Lower lobe of right lung (tissue), 2 donors: ENCODE results near the gene PRPS2. TPM values are rescaled to one million over a fixed set of nuclear protein-coding genes. Genes with fewer than 3 reads are reported as not detected.

Source experiments
- ATAC-seq, 2 donors: fragments of 200-7000 bp; cut with Tn5 transposase; one replicate each; pipeline ENCODE4 v1.9.1; 2020 to 2022; ENCODE audit warnings: mild to moderate bottlenecking in 2 of 2, moderate library complexity in 2 of 2
- DNase-seq: peaks from one replicate; pipeline ENCODE4 v3.0.0-alpha.2; 2020
- H3K27ac ChIP-seq: fragments of 200-600 bp; one replicate; pipeline ENCODE4 v1.8.0; 2022
- H3K27me3 ChIP-seq: fragments of 200-600 bp; one replicate; pipeline ENCODE4 v1.8.0; 2022; ENCODE audit warnings: low read depth
- H3K36me3 ChIP-seq: fragments of 200-600 bp; one replicate; pipeline ENCODE4 v1.8.0; 2022; ENCODE audit warnings: mild to moderate bottlenecking
- H3K4me1 ChIP-seq: fragments of 200-600 bp; one replicate; pipeline ENCODE4 v1.8.0; 2022
- H3K4me3 ChIP-seq: fragments of 200-600 bp; one replicate; pipeline ENCODE4 v1.8.0; 2022; ENCODE audit warnings: mild to moderate bottlenecking
- H3K9me3 ChIP-seq: fragments of 200-600 bp; one replicate; pipeline ENCODE4 v1.8.0; 2022
- intact Hi-C: fragments of 100-400 bp; cut with DNase I; formaldehyde crosslinking; loops from one replicate; pipeline ENCODE4 v1.11.0; 2022
- total RNA-seq: library from RNA; stranded (reverse); fragmentation: NEBNext Ultra II Directional; extraction: Animal tissue kit (Norgen Biotek cat#: 25700); gene quantifications from one replicate; pipeline ENCODE4 v1.2.1, GENCODE V29; 2021
- TF ChIP-seq, protein P1 (sequence below): fragments of 200-600 bp; IDR thresholded peaks from one replicate; pipeline ENCODE4 v1.8.0; 2022; ENCODE audit warnings: antibody characterized with exemption, mild to moderate bottlenecking
- donor health status: DM: no; HTN: yes; CAD: no; lungs with severe emphysema.

The PRPS2 gene
- total RNA-seq, 1 donor from 2014 or later = 26.3 TPM

DNA sequence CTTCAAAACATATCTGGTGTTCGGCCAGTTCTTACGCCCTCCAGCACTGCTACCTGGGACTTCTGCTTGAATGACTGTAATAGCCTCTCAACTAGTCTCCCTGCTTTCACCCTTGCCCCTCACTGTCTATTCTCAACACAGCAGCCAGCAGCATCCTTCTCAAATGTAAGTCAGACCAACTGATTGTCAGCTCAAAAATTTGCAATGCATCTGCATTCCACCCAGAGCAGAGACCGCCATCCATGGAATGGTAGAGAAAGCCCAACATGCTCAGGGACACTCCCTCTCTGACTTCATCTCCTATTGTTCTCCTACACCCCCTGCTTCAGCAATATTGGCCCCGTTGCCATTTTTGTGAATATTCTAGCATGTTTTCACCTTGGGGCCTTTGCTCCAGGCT lies 81.5 kb downstream of the PRPS2 start:
- Histone ChIP-seq H3K27ac (no peak overlapping the region), H3K4me3 (no peak overlapping the region), H3K9me3 (no peaks in the 10 kb centered on the region), H3K36me3 (no peaks in the 10 kb centered on the region), H3K27me3 (no peaks in the 10 kb centered on the region), H3K4me1 (no peaks in the 10 kb centered on the region)
- DNase-seq (no peak), ATAC-seq (no peak)
- TF ChIP-seq, protein P1, sequence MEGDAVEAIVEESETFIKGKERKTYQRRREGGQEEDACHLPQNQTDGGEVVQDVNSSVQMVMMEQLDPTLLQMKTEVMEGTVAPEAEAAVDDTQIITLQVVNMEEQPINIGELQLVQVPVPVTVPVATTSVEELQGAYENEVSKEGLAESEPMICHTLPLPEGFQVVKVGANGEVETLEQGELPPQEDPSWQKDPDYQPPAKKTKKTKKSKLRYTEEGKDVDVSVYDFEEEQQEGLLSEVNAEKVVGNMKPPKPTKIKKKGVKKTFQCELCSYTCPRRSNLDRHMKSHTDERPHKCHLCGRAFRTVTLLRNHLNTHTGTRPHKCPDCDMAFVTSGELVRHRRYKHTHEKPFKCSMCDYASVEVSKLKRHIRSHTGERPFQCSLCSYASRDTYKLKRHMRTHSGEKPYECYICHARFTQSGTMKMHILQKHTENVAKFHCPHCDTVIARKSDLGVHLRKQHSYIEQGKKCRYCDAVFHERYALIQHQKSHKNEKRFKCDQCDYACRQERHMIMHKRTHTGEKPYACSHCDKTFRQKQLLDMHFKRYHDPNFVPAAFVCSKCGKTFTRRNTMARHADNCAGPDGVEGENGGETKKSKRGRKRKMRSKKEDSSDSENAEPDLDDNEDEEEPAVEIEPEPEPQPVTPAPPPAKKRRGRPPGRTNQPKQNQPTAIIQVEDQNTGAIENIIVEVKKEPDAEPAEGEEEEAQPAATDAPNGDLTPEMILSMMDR = no peak
- intact Hi-C loops = no loop called here

Other genes with a start within 250 kb of the PRPS2 start
- gene TLR7, start 75.7 kb downstream of the PRPS2 start, total RNA-seq = 7.8 TPM
- 35.4 TPM for gene TLR8, start 115.2 kb downstream of the PRPS2 start, total RNA-seq
- 4,922 TPM for gene TMSB4X, start 183.7 kb downstream of the PRPS2 start, total RNA-seq